LHCN-M2 (cell line): Measurements from ENCODE around the gene GXYLT2. TPM values are rescaled to one million over a fixed set of nuclear protein-coding genes. Genes with fewer than 3 reads are reported as not detected.
A peak's percentile ranks its signal among the peaks of the same experiment; 100 is the strongest.

Source experiments
- DNase-seq: peaks from one replicate; pipeline ENCODE4 v3.0.0-alpha.2; 2012; ENCODE audit warnings: low read depth
- polyA plus RNA-seq: library from polyadenylated mRNA; unstranded; fragments of >200 nt; gene quantifications from one replicate; pipeline ENCODE4 v1.2.1, GENCODE V29; 2012; ENCODE audit warnings: missing spikeins
- total RNA-seq: library from RNA; depleted of rRNA; stranded (reverse); fragments of >200 nt; gene quantifications from 2 replicates; pipeline ENCODE4 v1.2.3, GENCODE V29; 2014; rRNA removed

Gene GXYLT2
- 7.2 and 8.3 TPM in 2 replicates for total RNA-seq
- 3.9 TPM for polyA plus RNA-seq

DNA sequence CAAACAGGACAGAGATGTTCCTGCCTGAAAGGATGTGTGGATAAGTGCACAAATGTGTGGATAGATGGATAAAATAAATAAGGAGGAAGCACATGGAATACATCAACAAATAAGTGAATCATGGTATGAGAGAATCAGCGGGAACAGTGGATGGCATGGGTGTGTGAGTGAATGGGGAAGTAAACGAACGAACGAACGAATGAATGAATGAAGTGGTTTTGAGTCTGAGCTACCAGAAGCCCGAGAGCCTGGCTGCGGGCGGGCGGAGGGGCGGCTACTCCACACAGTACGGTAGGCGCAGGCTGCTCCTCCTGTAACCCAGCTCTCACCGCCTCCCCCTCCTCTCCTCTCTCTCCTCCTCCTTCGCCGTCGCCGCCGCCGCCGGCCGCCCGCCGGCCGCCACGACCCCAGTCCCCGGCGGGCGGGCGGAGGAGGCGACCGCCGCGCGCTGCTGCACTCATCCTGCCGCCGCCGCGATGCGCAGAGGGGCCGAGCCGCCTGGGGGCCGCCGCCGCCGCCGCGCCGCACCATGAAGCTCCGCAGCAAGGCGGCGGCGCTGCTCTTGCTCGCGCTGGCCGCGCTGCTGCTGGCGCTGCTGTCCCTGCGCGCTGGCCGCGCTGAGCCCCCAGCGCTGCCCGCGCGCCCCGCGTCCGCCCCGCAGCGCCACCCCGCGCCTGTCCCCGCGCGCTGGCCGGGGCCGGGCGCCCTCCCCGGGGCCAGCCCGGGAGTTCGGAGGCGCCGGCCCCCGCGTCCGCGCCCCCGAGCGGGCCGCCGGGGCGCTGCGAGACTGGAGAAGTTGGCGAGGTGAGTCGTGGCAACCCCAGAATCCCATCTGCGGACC is at the start of gene GXYLT2:
GXYLT2 (plus strand) TSS at position 342 of the 841 bp plus-strand sequence; CDS start at position 530, 188 bp downstream.
- DNase-seq: peak; percentile 66

GRCh38 chr3:72839057-72839456 is 48.8 kb upstream of the GXYLT2 start:
- no peak for DNase-seq

- DNase-seq: no peak
Observed at GRCh38 chr3:72844436-72844993, 43.3 kb upstream of the GXYLT2 start.

DNA sequence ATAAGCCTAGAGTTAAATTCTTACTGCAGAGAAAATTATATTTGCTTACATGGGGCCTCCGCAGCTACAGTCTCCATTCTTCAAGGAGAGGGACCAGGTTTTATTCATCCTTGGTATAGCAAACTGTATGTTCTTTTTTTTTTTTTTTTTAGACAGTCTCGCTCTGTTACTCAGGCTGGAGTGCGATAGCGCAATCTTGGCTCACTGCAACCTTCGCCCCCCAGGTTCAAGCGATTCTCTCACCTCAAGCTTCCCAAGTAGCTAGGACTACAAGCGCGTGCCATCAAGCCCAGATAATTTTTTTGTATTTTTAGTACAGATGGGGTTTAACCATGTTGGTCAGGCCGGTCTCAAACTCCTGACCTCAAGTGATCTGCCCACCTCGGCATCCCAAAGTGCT is 41.7 kb upstream of the GXYLT2 start:
- DNase-seq: no peak

DNA sequence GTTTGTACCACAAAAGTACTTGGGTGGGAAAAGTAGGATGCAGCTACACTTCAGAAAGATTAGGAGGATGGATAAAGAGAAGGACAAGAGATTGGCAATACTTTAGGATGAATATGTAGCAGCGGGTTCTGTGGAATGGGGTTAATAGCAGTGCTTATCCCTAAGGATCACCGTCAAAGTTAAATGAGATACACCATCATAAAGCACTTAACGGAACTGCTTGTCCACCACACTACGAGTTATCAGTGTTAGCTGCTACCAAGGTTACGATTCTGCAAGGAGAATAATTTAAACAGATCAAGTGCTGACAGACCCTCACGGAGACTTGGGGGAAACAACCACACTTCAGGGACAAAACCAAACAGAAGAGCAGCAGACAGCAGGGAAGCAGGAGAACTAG is 40.6 kb upstream of the GXYLT2 start:
- DNase-seq: no peak

GRCh38 chr3:72847751-72848702 is 39.8 kb upstream of the GXYLT2 start, which contains the start of gene SHQ1:
SHQ1 (minus strand) TSS chr3:72848445; CDS start chr3:72848340, 105 bp downstream.
- peak; percentile 94 for DNase-seq

- peak; percentile 20 for DNase-seq
Observed at GRCh38 chr3:72848703-72849081, 39.2 kb upstream of the GXYLT2 start.

- no peak for DNase-seq
Observed at GRCh38 chr3:72855001-72855400, 32.8 kb upstream of the GXYLT2 start.

DNA sequence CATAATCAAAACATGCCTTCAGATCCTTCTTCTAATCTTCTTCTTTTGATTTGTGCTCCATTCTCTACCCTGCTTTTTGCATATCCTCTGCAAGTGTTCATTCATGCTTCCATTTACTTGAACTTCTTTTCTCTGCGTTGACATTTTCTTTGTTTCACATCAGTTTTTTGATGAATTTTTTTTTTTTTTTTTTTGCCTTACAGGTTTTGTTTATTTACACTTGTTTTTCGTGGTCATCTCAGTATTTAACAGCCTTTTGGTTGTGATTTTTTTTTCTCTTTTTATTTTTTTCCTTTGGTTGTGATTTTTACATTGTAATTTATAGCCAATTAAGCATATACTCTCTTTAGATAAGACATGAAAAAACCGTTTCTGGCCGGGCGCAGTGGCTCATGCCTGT is 27.8 kb upstream of the GXYLT2 start:
- DNase-seq: no peak

GRCh38 chr3:72860846-72861245 is 27.0 kb upstream of the GXYLT2 start:
- DNase-seq: no peak

- DNase-seq: no peak
Observed at GRCh38 chr3:72862314-72863090, 25.3 kb upstream of the GXYLT2 start.

DNA sequence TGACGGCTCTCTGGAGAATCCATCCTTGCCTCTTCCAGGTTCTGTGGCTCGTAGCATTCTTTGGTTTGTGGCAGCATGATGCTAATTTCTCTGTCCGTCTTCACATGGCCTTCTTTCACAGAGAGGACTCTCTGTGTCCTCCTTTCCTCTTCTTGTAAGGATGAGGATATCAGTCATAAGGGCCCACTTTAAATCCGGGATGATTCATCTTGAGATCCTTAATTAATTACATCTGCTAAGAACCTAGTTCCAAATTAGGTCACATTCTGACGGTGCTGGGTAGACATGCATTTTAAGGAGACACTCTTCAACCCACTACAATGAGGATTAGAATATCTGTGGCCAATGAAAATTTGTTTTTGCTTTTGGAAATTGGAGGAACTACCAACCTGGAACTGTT is 15.7 kb upstream of the GXYLT2 start:
- DNase-seq: no peak

GRCh38 chr3:72887343-72887704 is 522 bp upstream of the GXYLT2 start:
- peak; percentile 21 for DNase-seq

GRCh38 chr3:72888546-72889309 is 882 bp downstream of the GXYLT2 start:
- no peak for DNase-seq

DNA sequence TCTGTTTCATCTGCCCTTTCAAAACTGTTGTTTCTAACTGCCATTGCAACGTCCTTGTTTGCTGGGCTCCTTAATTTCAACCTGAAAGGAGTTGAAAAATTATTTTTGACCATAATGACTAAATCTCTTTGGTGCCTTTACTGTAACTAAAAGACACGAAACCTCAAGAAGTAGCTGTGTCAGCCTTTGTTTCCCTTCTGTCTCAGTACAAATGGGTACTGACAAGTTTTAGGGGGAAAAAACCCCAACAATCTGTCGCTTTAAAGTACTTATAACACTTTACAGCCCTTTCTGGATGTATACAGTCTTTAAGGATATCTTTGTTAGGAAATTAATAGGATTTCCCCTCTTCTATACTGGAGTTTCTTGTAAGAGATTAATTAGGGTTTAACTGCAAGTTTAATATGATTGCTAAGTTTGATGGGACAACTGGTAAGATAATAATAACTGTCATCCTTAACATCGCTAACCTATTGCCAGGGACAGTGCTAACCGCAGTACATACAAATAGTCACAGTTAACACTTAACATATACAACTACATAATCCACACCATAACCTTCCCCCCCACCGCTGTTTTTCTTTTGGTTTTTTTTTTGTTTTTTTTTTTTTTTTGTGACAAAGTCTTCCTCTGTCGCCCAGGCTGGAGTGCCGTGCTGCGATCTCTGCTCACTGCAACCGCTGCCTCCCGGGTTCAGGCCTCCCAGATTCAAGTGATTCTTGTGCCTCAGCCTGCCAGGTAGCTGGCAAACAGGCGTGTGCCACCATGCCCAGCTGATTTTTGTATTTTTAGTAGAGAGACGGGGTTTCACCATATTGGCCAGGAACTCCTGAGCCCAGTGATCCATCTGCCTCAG is 1.7 kb downstream of the GXYLT2 start:
- no peak for DNase-seq

DNA sequence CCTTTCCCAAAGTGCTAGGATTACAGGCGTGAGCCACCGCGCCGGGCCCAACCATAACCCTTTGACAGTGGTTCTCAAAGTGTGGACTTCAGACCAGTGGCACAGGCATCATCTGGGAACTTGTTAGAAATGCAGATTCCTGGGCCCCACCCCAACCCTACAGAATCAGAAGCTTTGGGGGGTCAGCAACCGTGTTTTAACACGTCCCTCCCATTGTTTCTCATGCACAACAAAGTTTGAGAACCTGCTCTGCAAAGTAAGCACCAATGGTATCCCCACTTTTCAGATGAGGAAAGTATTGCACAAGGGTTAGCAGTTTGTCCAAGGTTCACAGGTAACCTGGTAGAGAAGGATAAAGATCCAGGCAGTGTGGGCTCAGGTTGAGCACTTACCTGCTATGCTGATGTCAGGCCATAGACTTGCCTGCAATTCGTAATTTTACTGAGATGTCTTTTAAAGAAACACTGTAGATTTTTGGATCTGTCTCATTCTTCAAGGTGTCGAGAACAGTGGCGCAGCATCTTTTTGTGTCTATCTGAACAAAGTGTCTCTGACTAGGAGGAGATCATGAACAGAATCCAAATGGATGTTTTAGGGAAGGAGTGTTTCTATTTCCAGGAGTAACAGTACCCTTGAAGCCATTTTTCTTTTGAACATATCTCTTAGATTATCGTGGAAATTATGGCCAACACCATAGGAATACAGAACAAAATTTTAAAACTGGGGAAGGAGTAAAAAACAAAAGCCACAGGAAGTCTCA is 2.5 kb downstream of the GXYLT2 start:
- no peak for DNase-seq

- DNase-seq: peak; percentile 96
Observed at GRCh38 chr3:72891053-72891855, 3.4 kb downstream of the GXYLT2 start.
